ENCODE measurements around the gene SLC43A3.

Gene SLC43A3

GRCh38 chr11:57426929-57427726, at the start of gene SLC43A3:
Gene SLC43A3, minus strand, starts transcription at chr11:57427121. Its CDS starts 949 bp downstream, at chr11:57426172.
- DNase-seq (ENCODE audit: low read depth): peak; percentile 66

GRCh38 chr11:57476047-57476756, 49.3 kb upstream of the SLC43A3 start:
- no peak for DNase-seq (ENCODE audit: low read depth)

DNA sequence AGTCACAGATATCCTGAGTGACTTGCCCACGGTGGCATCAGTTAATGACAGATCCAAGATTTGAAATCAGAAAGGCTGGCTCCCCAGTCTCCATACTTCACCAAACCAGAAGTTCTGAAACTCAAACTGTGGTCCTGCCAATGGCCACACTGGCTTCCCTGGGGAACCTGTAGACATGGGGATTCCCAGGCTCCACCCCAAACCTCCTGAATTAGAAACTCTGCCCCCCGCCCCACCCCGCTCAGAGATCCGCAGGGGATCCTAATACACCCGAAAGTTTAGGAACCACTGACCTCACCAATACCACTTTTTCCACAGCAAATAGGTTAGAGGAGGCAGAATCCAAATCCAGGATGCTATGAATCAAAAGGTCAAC, 48.7 kb upstream of the SLC43A3 start:
- no peak for DNase-seq (ENCODE audit: low read depth)

DNA sequence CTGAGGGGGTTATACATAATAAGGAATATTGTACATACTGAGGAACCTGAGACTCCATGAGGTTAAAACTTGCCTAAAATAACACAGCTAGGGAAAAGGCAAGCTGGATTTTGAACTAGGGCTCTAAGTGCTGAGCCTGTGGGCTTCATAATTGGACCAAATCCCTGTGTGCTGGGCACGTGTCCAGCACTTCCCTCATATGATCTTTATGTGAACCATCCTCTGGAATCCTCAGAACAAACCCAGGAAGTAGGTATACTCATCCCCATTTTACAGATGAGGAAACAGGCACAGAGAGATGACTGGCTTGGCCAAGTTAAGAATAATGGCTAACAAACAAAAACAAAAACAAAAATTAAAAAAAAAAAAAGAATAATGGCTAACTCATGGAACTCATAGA, 48.3 kb upstream of the SLC43A3 start:
- no peak for DNase-seq (ENCODE audit: low read depth)

GRCh38 chr11:57474803-57475115, 47.8 kb upstream of the SLC43A3 start:
- no peak for DNase-seq (ENCODE audit: low read depth)

DNA sequence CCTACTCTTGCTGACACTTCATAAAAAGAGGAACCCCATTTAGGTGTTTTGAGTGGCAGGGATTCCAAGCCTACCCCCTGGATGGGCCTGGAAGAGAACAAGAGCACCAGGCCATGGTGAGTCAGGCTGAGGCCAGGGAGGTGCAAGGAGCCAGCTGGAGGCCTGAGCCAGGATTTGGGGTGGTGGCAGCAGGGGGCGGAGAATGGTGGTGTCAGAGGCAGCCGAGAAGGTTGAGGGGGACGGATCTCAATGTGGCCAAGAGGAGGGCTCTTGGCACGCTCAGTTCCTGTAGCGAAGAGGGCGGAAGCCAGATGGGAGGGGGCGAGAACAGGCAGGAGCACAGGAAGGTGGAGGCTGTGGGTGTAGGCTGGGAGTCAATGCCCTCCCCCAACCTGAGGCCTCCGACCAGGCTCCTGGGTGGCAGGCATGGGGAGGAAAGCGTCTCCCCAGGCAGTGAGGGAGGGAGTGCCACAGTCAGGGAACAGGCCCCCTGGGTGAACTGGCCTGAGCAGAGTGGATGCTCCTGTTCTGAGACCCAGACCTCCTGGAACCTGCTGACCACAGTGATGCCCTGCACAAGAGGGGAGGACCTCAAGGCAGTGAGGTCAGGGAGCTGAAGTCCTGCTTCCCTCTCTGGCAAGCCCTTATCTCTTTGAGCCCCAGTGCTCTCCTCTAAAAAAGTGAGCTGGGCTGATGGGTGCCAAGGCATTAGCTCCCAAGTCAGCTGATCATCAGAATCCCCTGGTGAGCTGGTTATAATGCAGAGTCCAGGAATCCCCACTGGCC, 47.3 kb upstream of the SLC43A3 start:
- DNase-seq (ENCODE audit: low read depth): no peak

- no peak for DNase-seq (ENCODE audit: low read depth)
Measured at GRCh38 chr11:57473285-57473841, 46.4 kb upstream of the SLC43A3 start.

GRCh38 chr11:57471496-57471895, 44.6 kb upstream of the SLC43A3 start:
- no peak for DNase-seq (ENCODE audit: low read depth)

GRCh38 chr11:57469268-57469667, 42.3 kb upstream of the SLC43A3 start:
- DNase-seq (ENCODE audit: low read depth): no peak

DNA sequence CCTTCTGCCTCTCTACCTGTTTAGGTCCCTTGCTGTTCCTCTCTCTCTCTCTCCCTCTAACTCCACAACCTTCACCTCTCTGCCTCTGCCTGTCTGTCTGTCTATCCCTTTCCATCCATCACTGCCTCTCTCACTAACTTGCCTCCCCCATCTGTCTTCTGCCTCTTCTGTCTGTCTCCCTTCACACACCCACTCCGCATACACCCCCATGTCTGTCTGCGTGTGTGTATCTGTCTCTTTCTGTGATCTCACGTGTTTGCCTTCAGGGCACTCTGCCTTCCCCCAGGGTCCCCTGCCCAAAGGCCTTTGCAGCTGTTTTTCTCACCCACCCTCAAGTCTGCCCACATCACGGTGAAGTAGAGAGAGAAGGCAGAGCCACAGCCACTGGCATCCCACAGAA, 41.4 kb upstream of the SLC43A3 start:
- no peak for DNase-seq (ENCODE audit: low read depth)

DNA sequence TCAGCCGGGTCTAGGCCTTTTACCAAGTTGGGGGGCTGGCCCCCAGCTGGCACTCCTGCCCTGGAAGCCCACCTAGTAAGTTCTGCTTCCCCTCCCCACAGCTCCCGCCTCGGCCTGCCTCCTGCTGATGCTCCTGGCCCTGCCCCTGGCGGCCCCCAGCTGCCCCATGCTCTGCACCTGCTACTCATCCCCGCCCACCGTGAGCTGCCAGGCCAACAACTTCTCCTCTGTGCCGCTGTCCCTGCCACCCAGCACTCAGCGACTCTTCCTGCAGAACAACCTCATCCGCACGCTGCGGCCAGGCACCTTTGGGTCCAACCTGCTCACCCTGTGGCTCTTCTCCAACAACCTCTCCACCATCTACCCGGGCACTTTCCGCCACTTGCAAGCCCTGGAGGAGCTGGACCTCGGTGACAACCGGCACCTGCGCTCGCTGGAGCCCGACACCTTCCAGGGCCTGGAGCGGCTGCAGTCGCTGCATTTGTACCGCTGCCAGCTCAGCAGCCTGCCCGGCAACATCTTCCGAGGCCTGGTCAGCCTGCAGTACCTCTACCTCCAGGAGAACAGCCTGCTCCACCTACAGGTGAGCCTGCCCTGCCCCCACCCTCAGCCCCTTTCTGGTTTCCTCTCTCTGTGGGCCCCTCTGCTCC, 40.7 kb upstream of the SLC43A3 start:
- no peak for DNase-seq (ENCODE audit: low read depth)

GRCh38 chr11:57466680-57467079, 39.8 kb upstream of the SLC43A3 start:
- no peak for DNase-seq (ENCODE audit: low read depth)

GRCh38 chr11:57464539-57465181, 37.7 kb upstream of the SLC43A3 start:
- no peak for DNase-seq (ENCODE audit: low read depth)

GRCh38 chr11:57463671-57464538, 37.0 kb upstream of the SLC43A3 start:
- DNase-seq (ENCODE audit: low read depth): no peak

- no peak for DNase-seq (ENCODE audit: low read depth)
Measured at GRCh38 chr11:57462597-57462996, 35.7 kb upstream of the SLC43A3 start.

- DNase-seq (ENCODE audit: low read depth): no peak
Measured at GRCh38 chr11:57461841-57462489, 35.0 kb upstream of the SLC43A3 start.

DNA sequence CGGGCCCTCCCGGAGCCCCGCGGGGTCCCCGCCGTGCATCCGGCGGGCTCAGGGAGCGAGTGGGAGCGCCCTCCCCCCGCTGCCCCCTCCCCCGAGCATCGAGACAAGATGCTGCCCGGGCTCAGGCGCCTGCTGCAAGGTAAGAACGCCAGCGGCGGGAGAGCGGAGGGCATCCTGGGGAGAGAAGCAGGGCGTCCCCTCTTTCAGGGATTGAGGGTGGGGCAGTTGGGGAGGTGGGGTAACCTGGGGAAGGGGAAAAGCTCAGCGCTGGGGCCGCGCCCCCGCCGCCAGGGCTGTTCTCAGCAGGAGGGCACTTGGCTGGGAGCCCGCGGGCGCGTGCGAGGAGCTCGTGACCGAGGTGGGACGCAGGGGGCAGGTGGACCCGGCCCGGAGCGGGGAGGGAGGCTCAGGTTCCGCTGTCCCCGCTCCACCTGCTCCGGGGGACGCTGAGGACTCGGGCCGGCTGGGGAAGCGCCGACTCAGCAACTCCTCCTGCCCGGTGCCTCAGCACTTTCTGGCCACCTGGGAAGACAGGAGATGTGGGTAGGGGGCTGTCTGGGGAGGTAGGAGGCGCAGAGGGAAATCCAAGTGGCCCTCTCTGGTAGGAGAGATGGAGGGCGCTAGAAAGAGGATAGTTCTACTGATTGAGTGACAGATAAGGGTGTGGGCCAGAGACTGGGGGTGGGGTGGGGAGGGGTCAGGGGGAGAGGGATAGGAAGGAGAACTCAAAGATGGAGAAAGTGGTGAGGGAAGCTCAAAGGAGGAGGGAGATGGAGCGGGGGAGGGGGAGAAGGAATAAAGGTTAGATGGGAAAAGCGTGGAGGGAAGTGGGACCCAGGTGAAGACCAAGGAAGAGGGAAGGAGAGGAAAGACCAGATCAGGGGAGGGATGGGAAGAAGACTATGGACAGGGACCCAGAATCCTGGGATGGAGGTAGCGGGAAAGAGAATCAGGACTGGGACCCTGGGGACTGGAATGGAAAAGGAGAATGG, 34.1 kb upstream of the SLC43A3 start:
- no peak for DNase-seq (ENCODE audit: low read depth)

GRCh38 chr11:57460022-57460757, 33.3 kb upstream of the SLC43A3 start, which contains the start of gene RTN4RL2:
Gene RTN4RL2, plus strand, starts transcription at chr11:57460528. Its CDS starts 338 bp downstream, at chr11:57460866.
- DNase-seq (ENCODE audit: low read depth): peak; percentile 28
